Measurements from ENCODE around the gene LIMS1.

DNA sequence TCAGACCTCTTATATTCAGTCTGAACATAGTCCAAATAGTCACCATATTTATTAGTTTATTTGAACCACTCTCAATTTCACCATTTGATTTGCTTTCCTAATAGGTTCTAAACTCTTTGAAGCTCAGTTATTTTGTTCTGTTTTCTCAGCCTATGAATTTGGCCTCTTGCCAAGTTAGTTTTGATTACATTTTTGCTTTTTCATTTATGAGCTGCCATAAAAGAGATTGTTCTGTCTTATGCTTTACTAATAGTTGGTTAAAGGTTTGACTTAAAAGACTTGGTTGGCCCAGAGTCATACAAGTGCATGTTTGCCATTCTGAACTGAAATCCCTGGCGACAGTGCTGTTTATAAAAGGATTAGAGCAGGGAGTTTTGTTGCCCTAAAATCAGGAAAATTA, 99.1 kb downstream of the LIMS1 start:
- TF ChIP-seq EZH2 (IDR thresholded peaks at IDR 0.05; ENCODE audit: insufficient read depth, poor library complexity, severe bottlenecking): no peak
- TF ChIP-seq EZH2phosphoT487 (IDR thresholded peaks at IDR 0.05; ENCODE audit: insufficient read depth, low read depth): no peak

Measured in GM23248 (cell line).